GM23338 (cell line): Measurements from ENCODE around the gene ZNF664. TPM values are rescaled to one million over a fixed set of nuclear protein-coding genes. Genes with fewer than 3 reads are reported as not detected.

ENCODE experiments used
- CREB1 ChIP-seq: fragments of 250-450 bp; sonication (Bioruptor Pico); IDR thresholded peaks from 2 replicates; pipeline ENCODE4 v1.5.0; 2020; ENCODE audit warnings: low read depth, mild to moderate bottlenecking, moderate library complexity
- CTCF ChIP-seq, 2 experiments: fragments of 200-600 bp in 1 of 2; sonication (generic) in 1 of 2; conservative IDR thresholded peaks; 2 replicates each; pipeline versions ENCODE4 v1.5.1 to v1.6.1; 2016 to 2017; ENCODE audit warnings: antibody characterized with exemption in 2 of 2, low read depth in 2 of 2, mild to moderate bottlenecking in 2 of 2, moderate library complexity in 1 of 2
- ETS1 ChIP-seq: IDR thresholded peaks from 2 replicates; pipeline ENCODE4 v1.6.1; 2016; ENCODE audit warnings: antibody characterized with exemption
- NANOG ChIP-seq: IDR thresholded peaks from 2 replicates; pipeline ENCODE4 v1.6.1; 2016; ENCODE audit warnings: antibody characterized with exemption, borderline replicate concordance
- STAT1 ChIP-seq: IDR thresholded peaks from one replicate; pipeline ENCODE4 v1.6.1; 2016; ENCODE audit warnings: antibody characterized with exemption; ENCODE audit not compliant: unreplicated experiment
- ZNF331 ChIP-seq: fragments of 250-450 bp; sonication (Bioruptor Pico); IDR thresholded peaks from 2 replicates; pipeline ENCODE4 v1.5.0; 2020; ENCODE audit warnings: low read depth, mild to moderate bottlenecking, moderate library complexity
- ZNF462 ChIP-seq: fragments of 250-450 bp; sonication (Bioruptor Pico); IDR thresholded peaks from 2 replicates; pipeline ENCODE4 v1.5.0; 2020; ENCODE audit warnings: mild to moderate bottlenecking, moderate library complexity
- polyA plus RNA-seq: library from polyadenylated mRNA; unstranded; fragments of >200 nt; fragmentation: Nextera tagmentation; extraction: Ambion mirVana; gene quantifications from 2 replicates; pipeline ENCODE4 v1.2.1, GENCODE V29; 2016
- total RNA-seq: library from RNA; depleted of rRNA; stranded (reverse); fragments of >200 nt; shearing (Covaris generic); gene quantifications from 2 replicates; pipeline ENCODE4 v1.2.3, GENCODE V29; 2014

Gene ZNF664
- total and polyA plus RNA-seq, 2 experiments from 2014 or later: 8.1 to 35.2 TPM

GRCh38 chr12:123961585-123962345, 11.2 kb upstream of the ZNF664 start (continued):
- TF ChIP-seq ZNF462: no peak
- TF ChIP-seq ZNF331 (CRISPR knock-in tag): no peak
- no peak for TF ChIP-seq ETS1
- TF ChIP-seq NANOG: no peak
- TF ChIP-seq STAT1: no peak
- TF ChIP-seq CTCF (conservative IDR thresholded peaks at IDR 0.05; ENCODE audit: low read depth in 2 of 2): no peak
- TF ChIP-seq CREB1: no peak
